ENCODE results near the gene ERP27. TPM values are rescaled to one million over a fixed set of nuclear protein-coding genes. Genes with fewer than 3 reads are reported as not detected.

Gene ERP27
- total RNA-seq, 4 donors from 2014 or later: 0.54 to 3.4 (median 0.96) TPM; not detected in 1

- peaks cover 5 to 22% (median 9%) of the 10 kb centered on the region in 3 donors for H3K4me1 ChIP-seq
- no peak for ATAC-seq
- WGBS, 2 donors (ENCODE audit: low coverage in 1 of 2): 69 to 88% methylated on average over 5 of the region's 5 CpGs
- no peak overlapping the region for H3K27ac ChIP-seq
- no peaks in the 10 kb centered on the region for H3K27me3 ChIP-seq
- no peak overlapping the region for H3K4me3 ChIP-seq
- H3K36me3 ChIP-seq: no peaks in the 10 kb centered on the region
- TF ChIP-seq CTCF (IDR thresholded peaks at IDR 0.05) (no peak), POLR2A (IDR thresholded peaks at IDR 0.05) (no peak), EP300 (IDR thresholded peaks at IDR 0.05) (no peak)
- H3K9me3 ChIP-seq: no peaks in the 10 kb centered on the region
Measured at GRCh38 chr12:14910090-14910915, 28.0 kb downstream of the ERP27 start.

DNA sequence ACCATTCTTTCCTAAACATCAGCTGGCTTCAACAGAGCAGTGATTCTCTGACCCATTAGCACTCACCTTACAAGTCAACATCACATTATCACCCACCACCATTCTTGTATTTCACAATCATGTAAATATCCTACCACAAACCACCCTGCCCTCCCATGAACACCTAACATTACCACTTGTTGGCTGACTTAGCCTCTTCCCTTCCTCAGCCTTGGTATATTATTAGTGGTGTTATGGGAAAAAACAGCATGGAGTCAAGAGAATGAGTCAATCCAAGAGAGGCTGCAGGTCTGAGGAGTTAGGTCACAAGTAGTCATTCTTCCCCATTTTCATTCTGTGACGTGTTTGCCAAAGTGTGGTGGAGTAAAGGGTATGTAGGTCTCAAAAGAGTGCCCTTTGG is 30.4 kb downstream of the ERP27 start:
- Histone ChIP-seq H3K27ac (no peak overlapping the region), H3K27me3 (no peaks in the 10 kb centered on the region), H3K4me1 (peaks cover 5 to 36% (median 12%) of the 10 kb centered on the region in 3 donors), H3K4me3 (no peak overlapping the region), H3K9me3 (no peaks in the 10 kb centered on the region), H3K36me3 (no peaks in the 10 kb centered on the region)
- 100% methylated on average over 1 of the region's 1 CpG; no CpG with 5 or more reads in 1 of the 2 donors for WGBS, 2 donors (ENCODE audit: low coverage in 1 of 2)
- TF ChIP-seq POLR2A (IDR thresholded peaks at IDR 0.05): no peak
- TF ChIP-seq CTCF (IDR thresholded peaks at IDR 0.05): no peak
- TF ChIP-seq EP300 (IDR thresholded peaks at IDR 0.05): no peak
- no peak for TF ChIP-seq POLR2AphosphoS5 (IDR thresholded peaks at IDR 0.05)
- ATAC-seq: no peak

GRCh38 chr12:14906114-14906513 is 32.2 kb downstream of the ERP27 start:
- peak overlapping the region in 3 of 4 donors; percentile 64 to 71 (median 71) for H3K27ac ChIP-seq
- TF ChIP-seq EP300 (IDR thresholded peaks at IDR 0.05) (no peak), POLR2A (IDR thresholded peaks at IDR 0.05) (no peak), POLR2AphosphoS5 (IDR thresholded peaks at IDR 0.05) (no peak), CTCF (IDR thresholded peaks at IDR 0.05) (no peak)
- H3K4me3 ChIP-seq: no peak overlapping the region
- H3K36me3 ChIP-seq: no peaks in the 10 kb centered on the region
- H3K9me3 ChIP-seq: no peaks in the 10 kb centered on the region
- no peaks in the 10 kb centered on the region for H3K27me3 ChIP-seq
- WGBS, 2 donors (ENCODE audit: low coverage in 1 of 2): 88% methylated on average over 2 of the region's 5 CpGs; no CpG with 5 or more reads in 1 of the 2 donors
- no peak for ATAC-seq
- peaks cover 8 to 48% (median 14%) of the 10 kb centered on the region in 3 donors for H3K4me1 ChIP-seq

- TF ChIP-seq POLR2A (IDR thresholded peaks at IDR 0.05) (no peak), EP300 (IDR thresholded peaks at IDR 0.05) (no peak), POLR2AphosphoS5 (IDR thresholded peaks at IDR 0.05) (no peak), CTCF (IDR thresholded peaks at IDR 0.05) (no peak)
Measured at GRCh38 chr12:14905269-14906004, 32.9 kb downstream of the ERP27 start.

More at GRCh38 chr12:14905269-14906004, 32.9 kb downstream of the ERP27 start:
- 11 to 41% methylated on average over 5 of the region's 5 CpGs for WGBS, 2 donors (ENCODE audit: low coverage in 1 of 2)
- H3K4me3 ChIP-seq: no peak overlapping the region
- no peaks in the 10 kb centered on the region for H3K9me3 ChIP-seq
- H3K4me1 ChIP-seq: peaks cover 8 to 48% (median 14%) of the 10 kb centered on the region in 3 donors
- no peaks in the 10 kb centered on the region for H3K27me3 ChIP-seq
- peak overlapping the region; percentile 10 to 71 (median 68) for H3K27ac ChIP-seq
- no peak for ATAC-seq
- H3K36me3 ChIP-seq: no peaks in the 10 kb centered on the region
